Raji (cell line): ENCODE results near the gene CRACR2B.

Experiments used
- POLR2A ChIP-seq: IDR thresholded peaks from 2 replicates; pipeline ENCODE4 v1.6.1; 2011; ENCODE audit warnings: low read depth, low read length, control low read depth; ENCODE audit not compliant: insufficient read depth

Gene CRACR2B

GRCh38 chr11:845872-846495 lies 18.3 kb downstream of the CRACR2B start:
- TF ChIP-seq POLR2A = no peak

- TF ChIP-seq POLR2A = no peak
Measured at GRCh38 chr11:846496-847098, 18.9 kb downstream of the CRACR2B start.

GRCh38 chr11:847876-848275 lies 20.2 kb downstream of the CRACR2B start:
- TF ChIP-seq POLR2A = no peak

GRCh38 chr11:848380-848931 lies 20.7 kb downstream of the CRACR2B start:
- TF ChIP-seq POLR2A = no peak

DNA sequence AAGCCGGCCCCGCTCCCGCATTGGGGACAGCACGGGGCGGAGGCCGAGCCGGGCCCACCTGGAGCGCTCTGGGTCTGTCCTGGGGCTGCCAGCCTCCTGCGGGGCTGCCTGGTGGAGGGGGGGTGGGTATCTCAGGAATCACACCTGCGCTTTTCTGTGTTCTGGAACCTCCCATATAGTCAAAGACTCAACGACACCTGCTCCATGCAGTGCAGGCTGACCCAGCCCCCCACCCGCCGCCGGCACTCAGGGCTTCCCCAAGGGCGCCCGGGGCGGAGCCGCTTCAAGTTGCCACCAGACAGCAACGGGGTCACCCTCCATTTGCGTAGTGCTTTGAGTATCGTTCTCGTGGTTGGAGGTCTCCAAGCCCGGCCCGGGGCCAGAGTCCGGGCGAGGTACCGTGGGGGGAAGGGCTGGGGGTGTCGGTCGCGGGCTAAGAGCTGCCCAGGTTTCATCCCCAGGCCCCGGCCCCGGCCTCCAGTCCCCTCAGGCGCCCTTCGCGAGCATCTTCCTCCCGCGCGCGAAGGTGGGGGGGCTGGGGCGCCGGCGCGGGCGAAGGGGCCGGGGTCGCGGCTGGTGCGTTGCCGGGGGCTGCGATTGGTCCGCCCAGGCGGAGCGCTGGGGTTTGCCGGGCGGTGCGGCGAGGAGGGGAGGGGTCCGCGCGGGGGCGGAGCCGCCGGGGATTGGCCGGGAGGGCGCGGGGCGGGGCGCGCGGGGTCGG lies 21.5 kb downstream of the CRACR2B start:
- TF ChIP-seq POLR2A = no peak

GRCh38 chr11:849951-850774 lies 22.4 kb downstream of the CRACR2B start:
- TF ChIP-seq POLR2A = no peak

DNA sequence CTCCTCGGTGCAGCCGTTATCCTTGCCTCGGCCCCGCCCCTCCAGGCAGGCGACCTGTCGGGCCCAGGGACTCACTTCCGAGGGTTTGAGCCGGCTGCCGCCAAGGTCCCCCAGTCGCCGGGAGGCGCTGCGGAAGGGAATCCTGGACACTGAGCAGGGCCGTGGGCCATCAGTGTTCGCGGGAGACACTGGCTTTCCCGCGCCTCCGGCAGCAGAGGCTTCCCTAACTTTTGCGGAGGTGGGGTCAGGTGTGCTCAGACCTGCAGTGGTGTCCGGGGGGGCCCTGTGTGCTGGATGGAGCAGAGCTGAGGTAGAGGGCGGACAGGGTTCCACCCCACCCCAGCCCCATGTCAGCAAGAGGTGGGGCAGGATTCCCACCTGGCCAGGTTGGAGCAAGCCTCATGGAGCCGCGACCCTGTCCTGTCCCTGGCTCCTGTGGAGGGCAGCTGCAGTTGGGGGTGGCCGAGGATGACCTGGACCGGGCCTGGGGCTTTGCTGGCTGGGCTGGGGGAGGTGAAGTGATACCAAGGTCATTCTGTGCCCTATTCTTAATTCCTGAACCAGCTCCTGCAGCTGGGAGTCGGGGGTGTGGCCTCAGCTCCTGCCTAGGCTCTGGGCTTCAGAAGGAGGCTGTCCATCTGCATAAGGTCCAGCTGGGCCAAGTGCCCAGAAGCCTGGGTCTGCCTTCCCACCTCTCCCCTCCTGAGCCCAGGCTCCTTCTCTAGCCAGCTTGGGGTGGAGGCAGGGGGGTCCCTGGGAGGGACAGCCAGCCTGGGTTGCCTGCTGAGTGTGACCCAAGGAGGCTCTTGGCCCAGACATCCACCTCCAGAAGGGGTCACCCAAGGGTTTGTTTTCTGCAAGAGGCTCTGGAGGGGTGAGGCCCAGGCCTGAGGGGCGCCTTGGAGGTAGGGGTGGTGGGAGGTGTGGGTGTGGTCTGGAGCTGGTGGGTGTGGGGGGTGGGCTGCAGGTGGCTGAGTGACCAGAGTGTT lies 23.4 kb downstream of the CRACR2B start:
- TF ChIP-seq POLR2A = no peak

- TF ChIP-seq POLR2A = no peak
Measured at GRCh38 chr11:852762-853161, 25.0 kb downstream of the CRACR2B start.

DNA sequence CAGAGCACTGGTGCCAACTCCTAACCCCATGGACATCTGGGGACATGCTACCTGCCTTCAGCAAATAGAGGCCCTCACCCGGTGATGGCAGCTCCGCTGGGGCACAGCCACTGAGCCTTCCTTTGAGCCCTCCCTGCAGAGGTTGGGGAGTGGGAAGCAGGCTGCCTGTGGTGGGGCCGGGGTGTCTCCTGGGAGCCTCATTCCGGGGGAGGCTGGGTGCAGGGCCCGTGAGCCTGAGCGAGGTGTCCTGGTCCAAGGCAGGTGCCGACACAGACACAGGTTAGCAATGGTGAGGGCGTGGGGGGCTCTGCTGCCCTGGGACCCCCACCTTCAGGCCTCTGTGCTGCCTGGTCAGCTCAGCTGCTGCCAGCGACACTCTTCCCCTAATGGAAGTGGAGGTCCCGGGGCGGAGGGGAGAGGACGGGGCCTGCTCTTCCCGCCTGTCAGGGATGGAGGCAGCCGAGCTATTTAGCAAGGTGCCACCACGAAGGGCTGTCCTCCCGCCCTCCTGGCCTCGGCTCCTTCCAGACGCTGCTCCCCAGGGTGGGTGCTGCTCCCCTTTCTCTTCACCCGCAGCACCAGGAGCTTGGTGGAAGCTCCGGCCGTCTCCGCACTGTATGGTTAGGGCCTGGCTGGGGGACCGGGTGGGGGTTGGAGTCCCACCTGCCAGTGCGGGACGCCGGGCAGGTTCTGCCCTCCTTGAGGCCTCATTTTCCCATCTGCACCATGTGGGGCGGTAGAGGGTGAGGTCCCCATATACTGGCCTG lies 26.1 kb downstream of the CRACR2B start:
- TF ChIP-seq POLR2A = no peak

GRCh38 chr11:854601-855329 lies 27.0 kb downstream of the CRACR2B start:
- TF ChIP-seq POLR2A = no peak

- TF ChIP-seq POLR2A = no peak
Measured at GRCh38 chr11:855330-855674, 27.6 kb downstream of the CRACR2B start.

GRCh38 chr11:855796-856195 lies 28.1 kb downstream of the CRACR2B start:
- no peak for TF ChIP-seq POLR2A

GRCh38 chr11:856397-856796 lies 28.7 kb downstream of the CRACR2B start:
- TF ChIP-seq POLR2A = no peak
